ENCODE measurements around the gene ARHGAP26. TPM values are rescaled to one million over a fixed set of nuclear protein-coding genes. Genes with fewer than 3 reads are reported as not detected.

The ARHGAP26 gene
- total and polyA plus RNA-seq, 12 donors, result 7.5 to 45.8 (median 37.2) TPM

- Histone ChIP-seq H3K36me3 (no peaks in the 10 kb centered on the region), H3K27ac (peak overlapping the region in 1 of 10 donors; percentile 11), H3K9me3 (no peaks in the 10 kb centered on the region), H3K4me3 (no peak overlapping the region), H3K27me3 (no peaks in the 10 kb centered on the region), H3K4me1 (peaks cover 6 to 23% (median 11%) of the 10 kb centered on the region in 9 donors)
- WGBS, 2 donors, result 91 to 92% methylated on average over 7 of the region's 7 CpGs
- ATAC-seq, result peak in 4 of 8 donors; percentile 24 to 54 (median 48)
- intact Hi-C loops (cut with DNase I), result loop anchor here in 2 of 10 donors (10.0 kb wide), 1 partner anchor 117 kb away; no protein-coding TSS in a partner anchor
- no peak for TF ChIP-seq CTCF (IDR thresholded peaks at IDR 0.05)
- DNase-seq, result no peak
Measured at GRCh38 chr5:142758062-142758795, 11.9 kb upstream of the ARHGAP26 start.

DNA sequence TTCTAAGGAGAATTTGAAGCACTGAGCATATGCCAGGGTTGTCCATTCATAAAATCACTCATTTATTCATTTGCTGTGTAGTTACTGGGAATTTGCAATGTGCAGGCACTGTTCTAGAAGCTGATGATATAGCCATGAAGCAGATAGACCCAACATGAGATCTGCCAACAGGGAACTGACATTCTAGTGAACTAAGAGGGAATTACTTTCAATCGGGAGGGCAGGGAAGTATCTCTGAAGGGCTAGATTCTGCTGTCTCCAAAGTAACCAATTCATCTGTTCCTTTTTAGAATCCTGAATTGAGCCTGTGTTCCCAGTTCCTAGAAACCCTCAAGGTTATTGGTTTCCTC lies 11.4 kb upstream of the ARHGAP26 start:
- intact Hi-C loops (cut with DNase I), result loop anchor here in 2 of 10 donors (10.0 kb wide), 1 partner anchor 116 kb away; no protein-coding TSS in a partner anchor
- H3K4me1 ChIP-seq, result peaks cover 1 to 18% (median 5%) of the 10 kb centered on the region in 9 donors
- no peak for TF ChIP-seq CTCF (IDR thresholded peaks at IDR 0.05)
- no peaks in the 10 kb centered on the region for H3K9me3 ChIP-seq
- WGBS, 2 donors, result 71 to 84% methylated on average over 1 of the region's 1 CpG
- DNase-seq (no peak), ATAC-seq (no peak)
- peak overlapping the region in 1 of 10 donors; percentile 11 for H3K27ac ChIP-seq
- no peaks in the 10 kb centered on the region for H3K27me3 ChIP-seq
- H3K4me3 ChIP-seq, result no peak overlapping the region
- no peaks in the 10 kb centered on the region for H3K36me3 ChIP-seq

- intact Hi-C loops (cut with DNase I), result no loop called here
- Histone ChIP-seq H3K4me1 (peaks cover 0 to 4% (median 0%) of the 10 kb centered on the region in 9 donors), H3K27me3 (no peaks in the 10 kb centered on the region), H3K27ac (no peak overlapping the region), H3K4me3 (no peak overlapping the region), H3K36me3 (no peaks in the 10 kb centered on the region), H3K9me3 (no peaks in the 10 kb centered on the region)
- no peak for ATAC-seq
- no peak for TF ChIP-seq CTCF (IDR thresholded peaks at IDR 0.05)
- no peak for DNase-seq
- 98 to 100% methylated on average over 1 of the region's 1 CpG for WGBS, 2 donors
Measured at GRCh38 chr5:142763701-142764100, 6.5 kb upstream of the ARHGAP26 start.

GRCh38 chr5:142767178-142767577 lies 3.0 kb upstream of the ARHGAP26 start:
- WGBS, 2 donors, result 91 to 94% methylated on average over 3 of the region's 3 CpGs
- no peaks in the 10 kb centered on the region for H3K27me3 ChIP-seq
- DNase-seq (no peak), ATAC-seq (no peak)
- H3K4me1 ChIP-seq, result peaks cover 2 to 19% (median 16%) of the 10 kb centered on the region in 9 donors
- H3K9me3 ChIP-seq, result no peaks in the 10 kb centered on the region
- no peak overlapping the region for H3K27ac ChIP-seq
- no peak for TF ChIP-seq CTCF (IDR thresholded peaks at IDR 0.05)
- no peaks in the 10 kb centered on the region for H3K36me3 ChIP-seq
- intact Hi-C loops (cut with DNase I), result no loop called here
- H3K4me3 ChIP-seq, result no peak overlapping the region

Measured in heart right ventricle (tissue), 16 donors.